Endothelial cell of umbilical vein (primary cell): ENCODE measurements around the gene AKR7A3. TPM values are rescaled to one million over a fixed set of nuclear protein-coding genes. Genes with fewer than 3 reads are reported as not detected.

Experiments
- BruUV-seq: library from RNA; stranded (reverse); fragments of 400-500 nt; replicated peaks from 2 replicates; lab custom pipeline; 2021; lab: Mats Ljungman, UMichigan
- CTCF ChIA-PET: fragments of 300-600, 350-600 bp; sonication (Branson Sonifier 250); formaldehyde crosslinking; loops from one replicate; lab custom pipeline; 2021; ENCODE audit warnings: antibody characterized with exemption, inconsistent platforms; lab: Charles Lee
- POLR2A ChIA-PET: fragments of 300-600, 350-600 bp; sonication (Branson Sonifier 250); formaldehyde crosslinking; loops from one replicate; lab custom pipeline; 2021; ENCODE audit warnings: antibody characterized with exemption, inconsistent platforms; lab: Charles Lee
- DNase-seq: peaks from one replicate; pipeline ENCODE4 v3.0.0-alpha.2; 2011; ENCODE audit warnings: low read depth, low spot score
- FAIRE-seq: peaks from 2 replicates; lab custom pipeline; 2011; peaks lifted over from hg19 to GRCh38; lab: Jason Lieb, UNC
- H2AFZ ChIP-seq: 2 replicates; pipeline ENCODE4 v1.6.0; 2012; ENCODE audit warnings: low read depth, low read length, control low read depth, inconsistent platforms
- H3K27ac ChIP-seq: 2 replicates; pipeline ENCODE4 v1.5.1; 2011; ENCODE audit warnings: low read depth, mild to moderate bottlenecking, control low read depth, low read length, moderate library complexity; ENCODE audit not compliant: insufficient read depth
- H3K27me3 ChIP-seq, 2 experiments: 2 replicates each; pipeline versions ENCODE4 v1.6.0 to v1.6.1; 2011; ENCODE audit warnings: low read length in 2 of 2, mixed read lengths in 1 of 2; ENCODE audit not compliant: control insufficient read depth in 2 of 2, insufficient read depth in 2 of 2
- H3K36me3 ChIP-seq, 2 experiments: 2 replicates in 1 of 2; 3 replicates in 1 of 2; pipeline ENCODE4 v1.5.1; 2011; ENCODE audit warnings: low read length in 2 of 2, mild to moderate bottlenecking in 1 of 2, moderate library complexity in 1 of 2; ENCODE audit not compliant: control insufficient read depth in 2 of 2, insufficient read depth in 2 of 2; ENCODE audit errors: extremely low read depth in 1 of 2
- H3K4me1 ChIP-seq: 3 replicates; pipeline ENCODE4 v1.5.1; 2011; ENCODE audit warnings: mild to moderate bottlenecking, low read length; ENCODE audit not compliant: control insufficient read depth, insufficient read depth; ENCODE audit errors: extremely low read depth
- H3K4me2 ChIP-seq: 2 replicates; pipeline ENCODE4 v1.6.1; 2011; ENCODE audit warnings: low read length, control low read depth, mixed read lengths; ENCODE audit not compliant: insufficient read depth
- H3K4me3 ChIP-seq, 3 experiments: fragments of 200-600 bp in 1 of 3; sonication (generic), shearing (Covaris generic) in 1 of 3; replicated peaks in 1 of 3; 2 replicates each; pipeline ENCODE4 v1.5.1; 2011 to 2016; ENCODE audit warnings: control low read depth in 3 of 3, low read length in 3 of 3, mild to moderate bottlenecking in 2 of 3, inconsistent platforms in 1 of 3, low read depth in 1 of 3, moderate library complexity in 1 of 3; ENCODE audit not compliant: insufficient read depth in 1 of 3
- H3K79me2 ChIP-seq: 2 replicates; pipeline ENCODE4 v1.6.0; 2012; ENCODE audit warnings: low read length, inconsistent platforms; ENCODE audit not compliant: control insufficient read depth, insufficient read depth
- H3K9ac ChIP-seq: replicated peaks from 2 replicates; pipeline ENCODE3; 2011; ENCODE audit warnings: low read length, control low read depth; ENCODE audit not compliant: insufficient read depth; ENCODE audit errors: extremely low read depth
- H3K9me1 ChIP-seq: replicated peaks from 3 replicates; pipeline ENCODE4 v1.6.0; 2011; ENCODE audit warnings: mild to moderate bottlenecking, low read length; ENCODE audit not compliant: control insufficient read depth, insufficient read depth; ENCODE audit errors: extremely low read depth
- H3K9me3 ChIP-seq: replicated peaks from 2 replicates; pipeline ENCODE4 v1.5.1; 2012; ENCODE audit warnings: low read length, inconsistent platforms; ENCODE audit not compliant: control insufficient read depth, insufficient read depth
- H4K20me1 ChIP-seq: replicated peaks from 2 replicates; pipeline ENCODE3; 2011; ENCODE audit warnings: mild to moderate bottlenecking, low read length; ENCODE audit not compliant: control insufficient read depth, insufficient read depth; ENCODE audit errors: extremely low read depth
- CTCF ChIP-seq, 2 donors: IDR thresholded peaks; 1 replicate in 1 of 2; 2 replicates in 1 of 2; pipeline ENCODE4 v1.5.1; 2011; ENCODE audit warnings: low read length in 2 of 2, mild to moderate bottlenecking in 2 of 2, moderate library complexity in 2 of 2, control low read depth in 1 of 2, inconsistent platforms in 1 of 2, low read depth in 1 of 2; ENCODE audit not compliant: insufficient read depth in 1 of 2; ENCODE audit errors: extremely low read depth in 1 of 2
- EZH2 ChIP-seq: IDR thresholded peaks from 2 replicates; pipeline ENCODE4 v1.6.1; 2012; ENCODE audit warnings: borderline replicate concordance, low read depth, mild to moderate bottlenecking, moderate library complexity, low read length, inconsistent platforms; ENCODE audit not compliant: severe bottlenecking
- FOS ChIP-seq: IDR thresholded peaks from 2 replicates; pipeline ENCODE4 v1.6.1; 2011; ENCODE audit warnings: mild to moderate bottlenecking, low read length, moderate library complexity, borderline replicate concordance; ENCODE audit not compliant: insufficient read depth
- GATA2 ChIP-seq: IDR thresholded peaks from 2 replicates; pipeline ENCODE4 v1.7.0; 2011; ENCODE audit warnings: low read depth, mild to moderate bottlenecking, moderate library complexity, mixed read lengths, low read length; ENCODE audit not compliant: insufficient read length, insufficient read depth
- JUN ChIP-seq: IDR thresholded peaks from 2 replicates; pipeline ENCODE4 v1.6.1; 2011; ENCODE audit warnings: borderline replicate concordance, low read depth; ENCODE audit not compliant: insufficient read length, insufficient read depth
- MAX ChIP-seq: IDR thresholded peaks from 2 replicates; pipeline ENCODE4 v1.6.1; 2011; ENCODE audit not compliant: insufficient read depth, insufficient read length
- MYC ChIP-seq: IDR thresholded peaks from one replicate; pipeline ENCODE4 v1.6.1; 2011; ENCODE audit warnings: mild to moderate bottlenecking, low read depth, low read length
- POLR2A ChIP-seq: IDR thresholded peaks from 2 replicates; pipeline ENCODE4 v1.6.1; 2012; ENCODE audit warnings: low read depth, mild to moderate bottlenecking, control low read depth, low read length
- POLR2AphosphoS5 ChIP-seq: IDR thresholded peaks from 2 replicates; pipeline ENCODE4 v1.6.1; 2012; ENCODE audit warnings: low read depth, mild to moderate bottlenecking, control low read depth, low read length, moderate library complexity; ENCODE audit not compliant: insufficient read depth
- dilution Hi-C: fragments of 300-500 bp; cut with MboI; formaldehyde crosslinking; loops from one replicate; pipeline ENCODE4 v1.15.0; 2019; ENCODE audit warnings: low sequenced_read_pairs; ENCODE audit not compliant: extremely low pct_ligation_motif_present
- intact Hi-C: fragments of 100-400 bp; cut with micrococcal nuclease; formaldehyde crosslinking; loops from one replicate; pipeline ENCODE4 v1.10.0; 2022
- polyA plus RNA-seq, 4 experiments: library from polyadenylated mRNA; depleted of rRNA in 3 of 4; stranded (reverse) in 3 of 4; unstranded in 1 of 4; fragments of >200 nt; gene quantifications; 2 replicates each; pipeline versions ENCODE4 v1.2.1 to v1.2.3, GENCODE V29; 2011 to 2012; ENCODE audit warnings: missing spikeins in 1 of 4
- total RNA-seq: library from RNA; stranded (reverse); gene quantifications from 2 replicates; pipeline ENCODE4 v1.2.3, GENCODE V29; 2021

AKR7A3 gene
- total and polyA plus RNA-seq, 2 donors (not counting 3 experiments of a cell fraction or from before 2014, with no cell fraction given) = 0.49 to 0.50 TPM

GRCh38 chr1:19260211-19261138 is 28.1 kb downstream of the AKR7A3 start:
- dilution Hi-C loops (no loop called here), intact Hi-C loops (no loop called here)
- Histone ChIP-seq H3K27ac (no peak overlapping the region), H3K4me1 (no peaks in the 10 kb centered on the region), H3K9me3 (no peaks in the 10 kb centered on the region), H3K27me3 (no peaks in the 10 kb centered on the region), H2AFZ (no peak overlapping the region), H3K4me2 (no peak overlapping the region), H3K36me3 (peaks cover 13 to 30% of the 10 kb centered on the region in 2 experiments), H3K9me1 (no peaks in the 10 kb centered on the region), H3K79me2 (peaks cover 3% of the 10 kb centered on the region), H3K9ac (no peak overlapping the region), H4K20me1 (no peaks in the 10 kb centered on the region), H3K4me3 (no peak overlapping the region)
- FAIRE-seq (no peak), DNase-seq (no peak)
- ChIA-PET POLR2A (no interaction called here), CTCF (interaction anchor here (1.8 kb wide), 1 partner anchor 391 kb away, joined by 6 read pairs; no protein-coding TSS in a partner anchor)
- BruUV-seq = no TSS peak
- TF ChIP-seq EZH2 = no peak
- no peak for TF ChIP-seq CTCF (IDR thresholded peaks at IDR 0.05; ENCODE audit: extremely low read depth in 1 of 2, insufficient read depth in 1 of 2, low read depth in 1 of 2, low read length in 2 of 2)
- no peak for TF ChIP-seq GATA2
- no peak for TF ChIP-seq POLR2AphosphoS5
- TF ChIP-seq FOS = no peak
- TF ChIP-seq MAX = no peak
- no peak for TF ChIP-seq JUN
- no peak for TF ChIP-seq MYC
- no peak for TF ChIP-seq POLR2A
